Endodermal cell (in vitro differentiated cells): ENCODE results near the gene SLC24A3. TPM values are rescaled to one million over a fixed set of nuclear protein-coding genes. Genes with fewer than 3 reads are reported as not detected.

Experiments
- DNase-seq: peaks from one replicate; pipeline ENCODE4 v3.0.0-alpha.2; 2017
- H3K27ac ChIP-seq: 2 replicates; pipeline ENCODE4 v1.5.1; 2013; ENCODE audit warnings: mild to moderate bottlenecking, low read depth, low read length, moderate library complexity
- H3K27me3 ChIP-seq: 2 replicates; pipeline ENCODE4 v1.6.1; 2013; ENCODE audit warnings: mild to moderate bottlenecking, low read length, moderate library complexity; ENCODE audit not compliant: insufficient read depth, control insufficient read depth, poor library complexity, severe bottlenecking
- H3K36me3 ChIP-seq: 2 replicates; pipeline ENCODE4 v1.7.0; 2013; ENCODE audit warnings: mild to moderate bottlenecking, low read length, moderate library complexity; ENCODE audit not compliant: control insufficient read depth, insufficient read depth
- H3K4me1 ChIP-seq: one replicate; pipeline ENCODE4 v1.7.0; 2013; ENCODE audit warnings: low read length; ENCODE audit not compliant: control insufficient read depth, insufficient read depth
- H3K4me3 ChIP-seq: 2 replicates; pipeline ENCODE4 v1.5.1; 2013; ENCODE audit warnings: mild to moderate bottlenecking, low read length, moderate library complexity
- H3K9ac ChIP-seq: 2 replicates; pipeline ENCODE4 v1.6.1; 2013; ENCODE audit warnings: mild to moderate bottlenecking, low read length, moderate library complexity; ENCODE audit not compliant: poor library complexity, severe bottlenecking; ENCODE audit errors: extremely low read depth
- H3K9me3 ChIP-seq: 2 replicates; pipeline ENCODE4 v1.6.1; 2013; ENCODE audit warnings: mild to moderate bottlenecking, low read length, moderate library complexity; ENCODE audit not compliant: control insufficient read depth
- H3K27ac Mint-ChIP-seq: 2 replicates; pipeline ENCODE4 v1.8.0; 2020; ENCODE audit warnings: mixed read lengths
- H3K27me3 Mint-ChIP-seq: 2 replicates; pipeline ENCODE4 v1.8.0; 2021; ENCODE audit warnings: mild to moderate bottlenecking, mixed read lengths; ENCODE audit not compliant: insufficient read depth
- H3K36me3 Mint-ChIP-seq: 2 replicates; pipeline ENCODE4 v1.8.0; 2020; ENCODE audit warnings: low read depth, mixed read lengths
- H3K4me1 Mint-ChIP-seq: 2 replicates; pipeline ENCODE4 v1.8.0; 2020; ENCODE audit warnings: mixed read lengths
- H3K4me3 Mint-ChIP-seq: 2 replicates; pipeline ENCODE4 v1.8.0; 2020; ENCODE audit warnings: mild to moderate bottlenecking, moderate library complexity, mixed read lengths
- H3K9me3 Mint-ChIP-seq: 2 replicates; pipeline ENCODE4 v1.8.0; 2020; ENCODE audit warnings: mild to moderate bottlenecking, mixed read lengths
- CTCF ChIP-seq: fragments of 200-600 bp; sonication (generic); conservative IDR thresholded peaks from 2 replicates; pipeline ENCODE4 v1.5.0; 2021; ENCODE audit warnings: antibody characterized with exemption, mild to moderate bottlenecking
- WGBS, 2 experiments: methylation state at CpG; one replicate each; pipeline versions ENCODE4 v1.1.5 to v1.1.7; 2013; ENCODE audit warnings: missing lambda C conversion rate in 2 of 2, mixed read lengths in 1 of 2; ENCODE audit not compliant: insufficient coverage in 1 of 2, insufficient read length in 1 of 2; 5-methylcytosine and 5-hydroxymethylcytosine counted together
- total RNA-seq, 2 donors: library from RNA; stranded (reverse); fragmentation: NEBNext Ultra II Directional in 1 of 2; extraction: Animal tissue kit (Norgen Biotek cat#: 25700) in 1 of 2; gene quantifications; 2 replicates in 1 of 2; 3 replicates in 1 of 2; pipeline ENCODE4 v1.2.1, GENCODE V29; 2021

SLC24A3 gene
- total RNA-seq, 2 donors from 2014 or later, result 1.5 to 1.8 TPM

- peaks cover 15% of the 10 kb centered on the region for H3K9me3 ChIP-seq
- peak overlapping the region; percentile 45 for H3K27ac Mint-ChIP-seq
- H3K27ac ChIP-seq, result no peak overlapping the region
- H3K36me3 Mint-ChIP-seq, result peaks cover 5% of the 10 kb centered on the region
- H3K4me3 ChIP-seq, result peak overlapping the region; percentile 38
- H3K36me3 ChIP-seq, result peaks cover 9% of the 10 kb centered on the region
- H3K9ac ChIP-seq, result peak overlapping the region; percentile 11
- TF ChIP-seq CTCF, result no peak
- H3K4me3 Mint-ChIP-seq, result no peak overlapping the region
- no peaks in the 10 kb centered on the region for H3K27me3 ChIP-seq
- DNase-seq, result peak; percentile 56
- peaks cover 16% of the 10 kb centered on the region for H3K9me3 Mint-ChIP-seq
- H3K4me1 Mint-ChIP-seq, result peaks cover 54% of the 10 kb centered on the region
- peaks cover 4% of the 10 kb centered on the region for H3K27me3 Mint-ChIP-seq
- H3K4me1 ChIP-seq, result peaks cover 33% of the 10 kb centered on the region
- 20% methylated on average over 1 to 2 of the region's 2 CpGs for WGBS, 2 experiments
Measured at GRCh38 chr20:19619904-19620430, 407.5 kb downstream of the SLC24A3 start.

GRCh38 chr20:19620446-19620845 is 408.0 kb downstream of the SLC24A3 start:
- no peak for TF ChIP-seq CTCF
- no peaks in the 10 kb centered on the region for H3K27me3 ChIP-seq
- H3K36me3 Mint-ChIP-seq, result peaks cover 5% of the 10 kb centered on the region
- H3K9ac ChIP-seq, result peak overlapping the region; percentile 28
- no peak overlapping the region for H3K27ac ChIP-seq
- H3K4me1 ChIP-seq, result peaks cover 33% of the 10 kb centered on the region
- peak overlapping the region; percentile 4 for H3K4me3 Mint-ChIP-seq
- H3K27me3 Mint-ChIP-seq, result peaks cover 2% of the 10 kb centered on the region
- H3K36me3 ChIP-seq, result peaks cover 9% of the 10 kb centered on the region
- peak overlapping the region; percentile 45 for H3K27ac Mint-ChIP-seq
- H3K4me1 Mint-ChIP-seq, result peaks cover 53% of the 10 kb centered on the region
- 0% methylated on average over 1 to 2 of the region's 2 CpGs for WGBS, 2 experiments
- peaks cover 16% of the 10 kb centered on the region for H3K9me3 Mint-ChIP-seq
- peak overlapping the region; percentile 47 for H3K4me3 ChIP-seq
- peak; percentile 98 for DNase-seq
- H3K9me3 ChIP-seq, result peaks cover 18% of the 10 kb centered on the region

- Histone ChIP-seq H3K4me3 (peak overlapping the region; percentile 47), H3K4me1 (peaks cover 33% of the 10 kb centered on the region), H3K9me3 (peaks cover 18% of the 10 kb centered on the region), H3K27me3 (no peaks in the 10 kb centered on the region), H3K9ac (peak overlapping the region; percentile 28), H3K36me3 (peaks cover 9% of the 10 kb centered on the region), H3K27ac (peak overlapping the region; percentile 6)
- H3K27ac Mint-ChIP-seq, result peak overlapping the region; percentile 1
- no peak overlapping the region for H3K4me3 Mint-ChIP-seq
- no peaks in the 10 kb centered on the region for H3K27me3 Mint-ChIP-seq
- peaks cover 16% of the 10 kb centered on the region for H3K9me3 Mint-ChIP-seq
- peaks cover 5% of the 10 kb centered on the region for H3K36me3 Mint-ChIP-seq
- WGBS, 2 experiments, result 86% methylated on average over 1 of the region's 1 CpG; no CpG with 5 or more reads in 1 of the 2 experiments
- TF ChIP-seq CTCF, result no peak
- no peak for DNase-seq
- peaks cover 53% of the 10 kb centered on the region for H3K4me1 Mint-ChIP-seq
Measured at GRCh38 chr20:19621072-19621471, 408.6 kb downstream of the SLC24A3 start.
